ENCODE results near the gene HIVEP1.
"Not testable (repeated sequence)": the region's sequence is repeated elsewhere in the genome, so short reads cannot be mapped to it uniquely, and the experiment has no call there.

Gene HIVEP1

DNA sequence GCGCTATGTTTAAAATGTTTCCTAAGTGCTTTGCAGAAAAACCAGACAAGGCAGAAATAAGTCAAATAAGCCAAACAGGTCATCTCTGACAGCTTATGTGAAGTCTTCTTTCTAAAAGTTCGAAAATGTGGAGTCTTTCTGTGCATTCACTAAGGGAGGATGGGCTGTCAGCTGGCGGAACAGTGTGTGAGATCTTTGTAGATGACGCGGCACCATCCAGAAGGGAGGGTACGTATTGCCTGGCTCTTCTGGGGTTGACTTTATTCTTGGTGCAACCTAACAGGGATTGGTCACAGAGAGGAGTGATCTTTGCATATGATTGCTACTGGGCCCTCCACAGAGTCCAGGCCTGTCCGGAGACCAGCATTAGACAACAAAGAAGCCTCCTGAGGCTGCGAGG, 163.5 kb downstream of the HIVEP1 start:
- H3K4me3 ChIP-seq (ENCODE audit: low read depth, low read length) = no peak overlapping the region
- TF ChIP-seq, protein P1, sequence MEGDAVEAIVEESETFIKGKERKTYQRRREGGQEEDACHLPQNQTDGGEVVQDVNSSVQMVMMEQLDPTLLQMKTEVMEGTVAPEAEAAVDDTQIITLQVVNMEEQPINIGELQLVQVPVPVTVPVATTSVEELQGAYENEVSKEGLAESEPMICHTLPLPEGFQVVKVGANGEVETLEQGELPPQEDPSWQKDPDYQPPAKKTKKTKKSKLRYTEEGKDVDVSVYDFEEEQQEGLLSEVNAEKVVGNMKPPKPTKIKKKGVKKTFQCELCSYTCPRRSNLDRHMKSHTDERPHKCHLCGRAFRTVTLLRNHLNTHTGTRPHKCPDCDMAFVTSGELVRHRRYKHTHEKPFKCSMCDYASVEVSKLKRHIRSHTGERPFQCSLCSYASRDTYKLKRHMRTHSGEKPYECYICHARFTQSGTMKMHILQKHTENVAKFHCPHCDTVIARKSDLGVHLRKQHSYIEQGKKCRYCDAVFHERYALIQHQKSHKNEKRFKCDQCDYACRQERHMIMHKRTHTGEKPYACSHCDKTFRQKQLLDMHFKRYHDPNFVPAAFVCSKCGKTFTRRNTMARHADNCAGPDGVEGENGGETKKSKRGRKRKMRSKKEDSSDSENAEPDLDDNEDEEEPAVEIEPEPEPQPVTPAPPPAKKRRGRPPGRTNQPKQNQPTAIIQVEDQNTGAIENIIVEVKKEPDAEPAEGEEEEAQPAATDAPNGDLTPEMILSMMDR (conservative IDR thresholded peaks at IDR 0.05; ENCODE audit: low read depth, low read length) = no peak
- no peak for DNase-seq (ENCODE audit: low read depth)

DNA sequence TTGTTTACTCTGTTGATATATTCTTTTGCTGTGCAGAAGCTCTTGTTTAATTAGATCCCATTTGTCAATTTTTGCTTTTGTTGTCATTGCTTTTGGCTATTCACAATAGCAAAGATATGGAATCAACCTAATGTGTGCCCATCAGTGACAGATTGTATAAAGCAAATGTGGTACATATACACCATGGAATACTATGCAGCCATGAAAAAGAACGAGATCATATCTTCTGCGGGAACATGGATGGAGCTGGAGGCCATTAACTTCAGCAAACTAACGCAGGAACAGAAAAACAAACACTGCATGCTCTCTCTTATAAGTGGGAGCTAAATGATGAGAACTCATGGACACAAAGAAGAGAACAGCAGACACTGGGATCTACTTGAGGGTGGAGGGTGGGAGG, 164.7 kb downstream of the HIVEP1 start:
- DNase-seq (ENCODE audit: low read depth); H3K4me3 ChIP-seq (ENCODE audit: low read depth, low read length): not testable (repeated sequence)

GRCh38 chr6:12178521-12178920, 166.4 kb downstream of the HIVEP1 start:
- no peak for DNase-seq (ENCODE audit: low read depth)
- H3K4me3 ChIP-seq (ENCODE audit: low read depth, low read length) = no peak overlapping the region
- TF ChIP-seq, protein P1 (conservative IDR thresholded peaks at IDR 0.05; ENCODE audit: low read depth, low read length) = no peak

- TF ChIP-seq, protein P1 (conservative IDR thresholded peaks at IDR 0.05; ENCODE audit: low read depth, low read length) = no peak
- DNase-seq (ENCODE audit: low read depth) = no peak
- H3K4me3 ChIP-seq (ENCODE audit: low read depth, low read length) = no peak overlapping the region
These were observed 169.4 kb downstream of the HIVEP1 start for GRCh38 chr6:12181481-12181880.

- DNase-seq (ENCODE audit: low read depth) = peak; percentile 29
- H3K4me3 ChIP-seq (ENCODE audit: low read depth, low read length) = no peak overlapping the region
- TF ChIP-seq, protein P1 (conservative IDR thresholded peaks at IDR 0.05; ENCODE audit: low read depth, low read length) = no peak
These were observed 170.6 kb downstream of the HIVEP1 start for GRCh38 chr6:12182676-12183075.

DNA sequence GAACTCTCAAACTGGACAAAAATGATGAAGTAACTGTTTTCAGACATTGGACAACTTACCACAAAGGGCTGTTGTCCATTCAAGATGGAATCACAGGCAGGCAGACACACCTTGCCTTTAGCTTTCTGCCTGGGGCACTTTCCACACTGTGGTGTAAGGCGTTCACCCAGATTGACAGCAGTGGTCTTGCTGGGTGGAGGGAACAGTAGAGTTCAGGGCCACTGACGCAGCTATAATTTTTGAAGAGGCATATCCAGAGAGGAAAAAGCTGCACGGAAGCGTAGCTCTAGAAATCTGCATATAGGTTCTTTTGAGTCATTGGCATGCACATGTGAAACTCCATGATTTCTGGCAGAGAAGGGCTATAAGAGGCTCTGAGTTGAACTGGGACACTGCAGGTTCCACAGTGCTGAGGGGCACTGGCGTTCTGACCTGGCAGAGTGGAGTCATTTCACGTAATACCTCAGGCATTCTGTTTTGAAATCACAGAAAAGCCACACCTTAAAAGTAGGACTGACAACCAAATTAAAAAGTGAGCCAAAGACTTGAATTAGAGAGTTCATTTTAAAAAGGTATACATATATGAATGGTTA, 173.1 kb downstream of the HIVEP1 start:
- H3K4me3 ChIP-seq (ENCODE audit: low read depth, low read length) = no peak overlapping the region
- TF ChIP-seq, protein P1 (conservative IDR thresholded peaks at IDR 0.05; ENCODE audit: low read depth, low read length) = no peak
- no peak for DNase-seq (ENCODE audit: low read depth)

- H3K4me3 ChIP-seq (ENCODE audit: low read depth, low read length) = no peak overlapping the region
- no peak for DNase-seq (ENCODE audit: low read depth)
- TF ChIP-seq, protein P1 (conservative IDR thresholded peaks at IDR 0.05; ENCODE audit: low read depth, low read length) = no peak
These were observed 174.4 kb downstream of the HIVEP1 start for GRCh38 chr6:12186528-12186927.

Measured in choroid plexus epithelial cell (primary cell).